ENCODE measurements around the gene BATF. TPM values are rescaled to one million over a fixed set of nuclear protein-coding genes. Genes with fewer than 3 reads are reported as not detected.

Gene BATF
- total RNA-seq, 2 experiments from 2014 or later, result 0.98 to 1.5 TPM

- no peaks in the 10 kb centered on the region for H3K9me2 ChIP-seq (ENCODE audit: insufficient read depth, low read length)
- POLR2A ChIA-PET, result no interaction called here
- no peaks in the 10 kb centered on the region for H3K36me3 ChIP-seq (ENCODE audit: insufficient read depth, low read length)
- TF ChIP-seq, protein P1, sequence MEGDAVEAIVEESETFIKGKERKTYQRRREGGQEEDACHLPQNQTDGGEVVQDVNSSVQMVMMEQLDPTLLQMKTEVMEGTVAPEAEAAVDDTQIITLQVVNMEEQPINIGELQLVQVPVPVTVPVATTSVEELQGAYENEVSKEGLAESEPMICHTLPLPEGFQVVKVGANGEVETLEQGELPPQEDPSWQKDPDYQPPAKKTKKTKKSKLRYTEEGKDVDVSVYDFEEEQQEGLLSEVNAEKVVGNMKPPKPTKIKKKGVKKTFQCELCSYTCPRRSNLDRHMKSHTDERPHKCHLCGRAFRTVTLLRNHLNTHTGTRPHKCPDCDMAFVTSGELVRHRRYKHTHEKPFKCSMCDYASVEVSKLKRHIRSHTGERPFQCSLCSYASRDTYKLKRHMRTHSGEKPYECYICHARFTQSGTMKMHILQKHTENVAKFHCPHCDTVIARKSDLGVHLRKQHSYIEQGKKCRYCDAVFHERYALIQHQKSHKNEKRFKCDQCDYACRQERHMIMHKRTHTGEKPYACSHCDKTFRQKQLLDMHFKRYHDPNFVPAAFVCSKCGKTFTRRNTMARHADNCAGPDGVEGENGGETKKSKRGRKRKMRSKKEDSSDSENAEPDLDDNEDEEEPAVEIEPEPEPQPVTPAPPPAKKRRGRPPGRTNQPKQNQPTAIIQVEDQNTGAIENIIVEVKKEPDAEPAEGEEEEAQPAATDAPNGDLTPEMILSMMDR (conservative IDR thresholded peaks at IDR 0.05; ENCODE audit: low read length), result no peak
- no peak for TF ChIP-seq EZH2phosphoT487 (IDR thresholded peaks at IDR 0.05; ENCODE audit: borderline replicate concordance, low read depth, low read length)
- no peak overlapping the region for H2AFZ ChIP-seq (ENCODE audit: low read length)
- H3K4me2 ChIP-seq (ENCODE audit: low read length), result no peak overlapping the region
- DNase-seq (ENCODE audit: low spot score), result no peak
- peaks cover 33% of the 10 kb centered on the region; the same call in 1 of the 2 replicates for H3K9me3 ChIP-seq (ENCODE audit: low read length)
- H4K20me1 ChIP-seq (ENCODE audit: insufficient read depth, low read length), result no peaks in the 10 kb centered on the region
- H3K4me3 ChIP-seq (ENCODE audit: low read depth, low read length, poor library complexity, severe bottlenecking), result no peak overlapping the region
- CTCF ChIA-PET (ENCODE audit: unreplicated experiment), result no interaction called here
- peaks cover 10% of the 10 kb centered on the region for H3K4me1 ChIP-seq (ENCODE audit: insufficient read depth, low read length, poor library complexity, severe bottlenecking)
- BruUV-seq (replicated peaks), result no TSS peak
- H3K79me2 ChIP-seq (ENCODE audit: insufficient read depth, low read depth, low read length), result no peaks in the 10 kb centered on the region
- H3K27ac ChIP-seq (ENCODE audit: low read depth, low read length, poor library complexity, severe bottlenecking), result no peak overlapping the region
- intact Hi-C loops (cut with micrococcal nuclease; ENCODE audit: unreplicated experiment), result no loop called here
Observed at GRCh38 chr14:75510547-75510946, 11.7 kb upstream of the BATF start.

GRCh38 chr14:75511201-75511600 is 11.1 kb upstream of the BATF start:
- no peaks in the 10 kb centered on the region for H3K9me2 ChIP-seq (ENCODE audit: insufficient read depth, low read length)
- no TSS peak for BruUV-seq (replicated peaks)
- ChIA-PET CTCF (ENCODE audit: unreplicated experiment) (no interaction called here), POLR2A (no interaction called here)
- intact Hi-C loops (cut with micrococcal nuclease; ENCODE audit: unreplicated experiment), result no loop called here
- no peaks in the 10 kb centered on the region for H3K36me3 ChIP-seq (ENCODE audit: insufficient read depth, low read length)
- DNase-seq (ENCODE audit: low spot score), result no peak
- H3K27ac ChIP-seq (ENCODE audit: low read depth, low read length, poor library complexity, severe bottlenecking), result no peak overlapping the region
- H3K9me3 ChIP-seq (ENCODE audit: low read length), result peaks cover 33% of the 10 kb centered on the region; the same call in 1 of the 2 replicates
- H4K20me1 ChIP-seq (ENCODE audit: insufficient read depth, low read length), result no peaks in the 10 kb centered on the region
- H2AFZ ChIP-seq (ENCODE audit: low read length), result no peak overlapping the region
- peaks cover 16% of the 10 kb centered on the region for H3K4me1 ChIP-seq (ENCODE audit: insufficient read depth, low read length, poor library complexity, severe bottlenecking)
- H3K4me3 ChIP-seq (ENCODE audit: low read depth, low read length, poor library complexity, severe bottlenecking), result no peak overlapping the region
- H3K4me2 ChIP-seq (ENCODE audit: low read length), result no peak overlapping the region
- TF ChIP-seq EZH2phosphoT487 (IDR thresholded peaks at IDR 0.05; ENCODE audit: borderline replicate concordance, low read depth, low read length), result no peak
- TF ChIP-seq, protein P1 (conservative IDR thresholded peaks at IDR 0.05; ENCODE audit: low read length), result no peak
- no peaks in the 10 kb centered on the region for H3K79me2 ChIP-seq (ENCODE audit: insufficient read depth, low read depth, low read length)

DNA sequence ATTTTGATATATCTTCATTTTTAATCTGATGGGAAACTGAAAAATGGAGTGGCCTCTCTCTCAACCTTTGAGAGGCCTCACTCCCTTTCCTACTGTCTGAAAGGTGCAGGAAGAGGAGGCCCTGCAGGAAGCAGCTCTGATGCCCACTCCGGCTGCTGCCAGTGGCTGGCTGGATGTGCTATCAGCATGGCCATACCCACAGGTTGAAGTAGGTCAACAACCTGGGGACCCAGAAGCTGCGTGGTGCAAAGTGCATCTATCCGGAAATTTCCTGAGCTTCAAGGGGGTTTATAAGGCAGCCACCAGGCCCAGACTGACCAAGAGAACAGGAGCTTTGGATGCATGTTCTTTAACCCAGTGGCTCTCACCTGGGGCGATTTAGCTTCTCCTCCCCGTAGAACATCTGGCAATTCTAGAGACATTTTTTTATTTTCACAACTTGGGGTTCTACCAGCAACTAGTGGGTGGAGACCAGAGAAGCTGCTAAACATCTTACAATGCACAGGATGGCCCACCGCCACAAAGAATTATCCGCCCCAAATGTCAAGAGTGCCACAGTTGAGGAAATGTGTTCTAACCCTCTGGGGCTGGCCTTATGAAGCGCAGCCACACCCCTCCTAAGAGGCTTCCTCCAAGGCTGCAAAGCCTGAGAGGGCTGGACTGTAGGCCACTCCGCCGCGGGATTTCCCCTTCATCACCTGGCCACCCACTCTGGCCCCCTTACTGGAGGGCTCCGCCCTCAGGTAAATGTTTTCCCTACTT is 8.2 kb upstream of the BATF start:
- H3K79me2 ChIP-seq (ENCODE audit: insufficient read depth, low read depth, low read length), result no peaks in the 10 kb centered on the region
- ChIA-PET POLR2A (no interaction called here), CTCF (ENCODE audit: unreplicated experiment) (interaction anchor here (0.6 kb wide), 1 partner anchor 215 kb away, joined by 3 read pairs; no protein-coding TSS in a partner anchor)
- intact Hi-C loops (cut with micrococcal nuclease; ENCODE audit: unreplicated experiment), result no loop called here
- no peak overlapping the region for H3K27ac ChIP-seq (ENCODE audit: low read depth, low read length, poor library complexity, severe bottlenecking)
- DNase-seq (ENCODE audit: low spot score), result no peak
- H3K9me3 ChIP-seq (ENCODE audit: low read length), result peaks cover 19% of the 10 kb centered on the region; the same call in 1 of the 2 replicates
- no peaks in the 10 kb centered on the region for H3K36me3 ChIP-seq (ENCODE audit: insufficient read depth, low read length)
- H3K4me1 ChIP-seq (ENCODE audit: insufficient read depth, low read length, poor library complexity, severe bottlenecking), result peaks cover 16% of the 10 kb centered on the region
- no peak for TF ChIP-seq EZH2phosphoT487 (IDR thresholded peaks at IDR 0.05; ENCODE audit: borderline replicate concordance, low read depth, low read length)
- TF ChIP-seq, protein P1 (conservative IDR thresholded peaks at IDR 0.05; ENCODE audit: low read length), result no peak
- no peaks in the 10 kb centered on the region for H4K20me1 ChIP-seq (ENCODE audit: insufficient read depth, low read length)
- no peak overlapping the region for H3K4me3 ChIP-seq (ENCODE audit: low read depth, low read length, poor library complexity, severe bottlenecking)
- no TSS peak for BruUV-seq (replicated peaks)
- H3K4me2 ChIP-seq (ENCODE audit: low read length), result no peak overlapping the region
- H3K9me2 ChIP-seq (ENCODE audit: insufficient read depth, low read length), result no peaks in the 10 kb centered on the region
- no peak overlapping the region; the same call in 1 of the 2 replicates for H2AFZ ChIP-seq (ENCODE audit: low read length)
